CD14-positive monocyte (primary cell): ENCODE measurements around the gene TSHZ2. TPM values are rescaled to one million over a fixed set of nuclear protein-coding genes. Genes with fewer than 3 reads are reported as not detected.

Experiments
- DNase-seq, 3 donors: peaks; one replicate each; pipeline ENCODE4 v3.0.0-alpha.2; 2011 to 2022
- H2AFZ ChIP-seq: 2 replicates; pipeline ENCODE4 v1.6.0; 2012; ENCODE audit warnings: mild to moderate bottlenecking, low read depth, low read length, inconsistent platforms; ENCODE audit not compliant: insufficient read depth, poor library complexity, severe bottlenecking
- H3K27ac ChIP-seq, 2 donors: 1 replicate in 1 of 2; 2 replicates in 1 of 2; pipeline ENCODE4 v1.5.1; 2012 to 2013; ENCODE audit warnings: low read length in 2 of 2, control low read depth in 1 of 2, inconsistent platforms in 1 of 2, low read depth in 1 of 2, mild to moderate bottlenecking in 1 of 2
- H3K27me3 ChIP-seq, 2 donors: one replicate each; pipeline versions ENCODE4 v1.6.0 to v1.6.1; 2011 to 2013; ENCODE audit warnings: low read length in 2 of 2; ENCODE audit not compliant: control insufficient read depth in 2 of 2, insufficient read depth in 2 of 2
- H3K36me3 ChIP-seq, 2 donors: replicated peaks in 1 of 2; 1 replicate in 1 of 2; 2 replicates in 1 of 2; pipeline versions ENCODE4 v1.5.1 to v1.6.1; 2012 to 2013; ENCODE audit warnings: low read length in 2 of 2, control low read depth in 1 of 2, inconsistent platforms in 1 of 2, mild to moderate bottlenecking in 1 of 2; ENCODE audit not compliant: insufficient read depth in 2 of 2, control insufficient read depth in 1 of 2
- H3K4me1 ChIP-seq, 2 donors: 1 replicate in 1 of 2; 2 replicates in 1 of 2; pipeline versions ENCODE4 v1.5.1 to v1.6.1; 2012 to 2013; ENCODE audit warnings: low read length in 2 of 2, control low read depth in 1 of 2, inconsistent platforms in 1 of 2, mild to moderate bottlenecking in 1 of 2, moderate library complexity in 1 of 2; ENCODE audit not compliant: insufficient read depth in 2 of 2, control insufficient read depth in 1 of 2
- H3K4me2 ChIP-seq: replicated peaks from 2 replicates; pipeline ENCODE3; 2012; ENCODE audit warnings: low read length, moderate library complexity, mild to moderate bottlenecking; ENCODE audit not compliant: poor library complexity, severe bottlenecking; ENCODE audit errors: extremely low read depth
- H3K4me3 ChIP-seq, 3 experiments: fragments of 200-600 bp in 1 of 3; sonication (generic) in 1 of 3; replicated peaks in 1 of 3; 1 replicate in 2 of 3; 2 replicates in 1 of 3; pipeline ENCODE4 v1.5.1; 2011 to 2013; ENCODE audit warnings: low read length in 3 of 3, mild to moderate bottlenecking in 3 of 3, control low read depth in 2 of 3, low read depth in 2 of 3, inconsistent platforms in 1 of 3, moderate library complexity in 1 of 3
- H3K79me2 ChIP-seq: 2 replicates; pipeline ENCODE4 v1.6.0; 2012; ENCODE audit warnings: mild to moderate bottlenecking, control low read depth, inconsistent platforms, low read length, moderate library complexity; ENCODE audit not compliant: insufficient read depth
- H3K9ac ChIP-seq: 2 replicates; pipeline ENCODE4 v1.6.0; 2017; ENCODE audit warnings: low read length, mild to moderate bottlenecking; ENCODE audit not compliant: insufficient read depth, poor library complexity, severe bottlenecking
- H3K9me3 ChIP-seq, 2 donors: replicated peaks in 1 of 2; 1 replicate in 1 of 2; 2 replicates in 1 of 2; pipeline versions ENCODE4 v1.5.1 to v1.6.1; 2012 to 2013; ENCODE audit warnings: low read length in 2 of 2, control low read depth in 1 of 2; ENCODE audit not compliant: control insufficient read depth in 1 of 2, insufficient read depth in 1 of 2
- H4K20me1 ChIP-seq: 2 replicates; pipeline ENCODE4 v1.6.0; 2012; ENCODE audit warnings: mild to moderate bottlenecking, low read length, control low read depth, moderate library complexity; ENCODE audit not compliant: insufficient read depth
- H3K27ac Mint-ChIP-seq, 7 donors: one replicate each; pipeline ENCODE4 v1.8.0; 2020; ENCODE audit warnings: mild to moderate bottlenecking in 7 of 7, mixed read lengths in 7 of 7, moderate library complexity in 6 of 7, inconsistent platforms in 2 of 7
- H3K27me3 Mint-ChIP-seq, 3 donors: one replicate each; pipeline ENCODE4 v1.8.0; 2021 to 2022; ENCODE audit warnings: low read depth in 3 of 3, mild to moderate bottlenecking in 3 of 3, mixed read lengths in 3 of 3, moderate library complexity in 3 of 3, inconsistent platforms in 1 of 3
- H3K36me3 Mint-ChIP-seq, 2 donors: one replicate each; pipeline ENCODE4 v1.8.0; 2020; ENCODE audit warnings: mixed read lengths in 2 of 2, inconsistent platforms in 1 of 2, mild to moderate bottlenecking in 1 of 2
- H3K4me1 Mint-ChIP-seq: one replicate; pipeline ENCODE4 v1.8.0; 2020; ENCODE audit warnings: mild to moderate bottlenecking, mixed read lengths
- H3K4me3 Mint-ChIP-seq, 2 donors: one replicate each; pipeline ENCODE4 v1.8.0; 2020; ENCODE audit warnings: mild to moderate bottlenecking in 2 of 2, mixed read lengths in 2 of 2, moderate library complexity in 1 of 2
- H3K9me3 Mint-ChIP-seq, 7 donors: one replicate each; pipeline ENCODE4 v1.8.0; 2020 to 2022; ENCODE audit warnings: mixed read lengths in 7 of 7, mild to moderate bottlenecking in 6 of 7, moderate library complexity in 6 of 7, inconsistent platforms in 2 of 7
- WGBS: methylation state at CpG from one replicate; pipeline ENCODE4 v1.1.5; 2013; ENCODE audit warnings: missing lambda C conversion rate; ENCODE audit not compliant: insufficient coverage; 5-methylcytosine and 5-hydroxymethylcytosine counted together
- intact Hi-C, 2 donors: fragments of 100-400 bp; cut with micrococcal nuclease; formaldehyde crosslinking; loops; one replicate each; pipeline versions ENCODE4 v1.15.0 to v1.15.1; 2023
- polyA plus RNA-seq, 3 donors: library from polyadenylated mRNA; depleted of rRNA in 1 of 3; unstranded in 2 of 3; stranded (reverse) in 1 of 3; fragments of 300-500 nt in 2 of 3; fragments of >200 nt in 1 of 3; fragmentation: Illumina TruSeq in 2 of 3; gene quantifications; 1 replicate in 2 of 3; 2 replicates in 1 of 3; pipeline ENCODE4 v1.2.3, GENCODE V29; 2012 to 2021
- TF ChIP-seq, protein P1 (sequence below): fragments of 200-600 bp; IDR thresholded peaks from one replicate; pipeline ENCODE4 v1.8.0; 2022; ENCODE audit warnings: antibody characterized with exemption, mild to moderate bottlenecking

The TSHZ2 gene
- polyA plus RNA-seq, 3 donors = not detected

DNA sequence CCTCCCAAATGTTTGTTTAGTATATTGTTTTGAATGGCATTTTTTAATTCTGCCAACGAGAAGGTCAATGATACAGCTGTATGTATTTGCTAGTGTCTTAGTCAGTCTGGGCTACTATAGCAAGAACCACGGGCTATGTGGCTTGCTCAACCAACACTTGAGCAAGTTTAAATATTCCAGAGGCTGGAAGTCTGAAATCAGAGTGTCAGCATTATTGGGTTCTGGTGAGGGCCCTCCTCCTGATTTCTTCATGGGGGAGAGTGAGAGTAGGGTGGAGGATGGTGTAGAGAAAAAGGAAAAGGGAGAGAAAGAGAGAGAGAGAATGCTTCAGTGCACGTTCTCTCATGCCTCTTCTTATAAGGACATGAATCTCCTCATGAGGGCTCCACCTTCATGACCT is 144.6 kb downstream of the TSHZ2 start:
- Histone ChIP-seq H4K20me1 (no peaks in the 10 kb centered on the region), H3K27me3 (no peaks in the 10 kb centered on the region), H3K4me1 (no peaks in the 10 kb centered on the region), H2AFZ (no peak overlapping the region), H3K27ac (no peak overlapping the region), H3K9me3 (no peaks in the 10 kb centered on the region), H3K9ac (no peak overlapping the region), H3K79me2 (no peaks in the 10 kb centered on the region), H3K4me2 (no peak overlapping the region), H3K36me3 (no peaks in the 10 kb centered on the region), H3K4me3 (no peak overlapping the region)
- no peak for DNase-seq
- Mint-ChIP-seq H3K27me3 (peaks cover 6% of the 10 kb centered on the region in 3 donors), H3K27ac (no peak overlapping the region), H3K4me3 (no peak overlapping the region), H3K4me1 (no peaks in the 10 kb centered on the region), H3K9me3 (peaks cover 0 to 3% (median 0%) of the 10 kb centered on the region in 7 donors), H3K36me3 (no peaks in the 10 kb centered on the region)
- intact Hi-C loops = no loop called here
- TF ChIP-seq, protein P1, sequence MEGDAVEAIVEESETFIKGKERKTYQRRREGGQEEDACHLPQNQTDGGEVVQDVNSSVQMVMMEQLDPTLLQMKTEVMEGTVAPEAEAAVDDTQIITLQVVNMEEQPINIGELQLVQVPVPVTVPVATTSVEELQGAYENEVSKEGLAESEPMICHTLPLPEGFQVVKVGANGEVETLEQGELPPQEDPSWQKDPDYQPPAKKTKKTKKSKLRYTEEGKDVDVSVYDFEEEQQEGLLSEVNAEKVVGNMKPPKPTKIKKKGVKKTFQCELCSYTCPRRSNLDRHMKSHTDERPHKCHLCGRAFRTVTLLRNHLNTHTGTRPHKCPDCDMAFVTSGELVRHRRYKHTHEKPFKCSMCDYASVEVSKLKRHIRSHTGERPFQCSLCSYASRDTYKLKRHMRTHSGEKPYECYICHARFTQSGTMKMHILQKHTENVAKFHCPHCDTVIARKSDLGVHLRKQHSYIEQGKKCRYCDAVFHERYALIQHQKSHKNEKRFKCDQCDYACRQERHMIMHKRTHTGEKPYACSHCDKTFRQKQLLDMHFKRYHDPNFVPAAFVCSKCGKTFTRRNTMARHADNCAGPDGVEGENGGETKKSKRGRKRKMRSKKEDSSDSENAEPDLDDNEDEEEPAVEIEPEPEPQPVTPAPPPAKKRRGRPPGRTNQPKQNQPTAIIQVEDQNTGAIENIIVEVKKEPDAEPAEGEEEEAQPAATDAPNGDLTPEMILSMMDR = no peak
- 90% methylated on average over 2 of the region's 3 CpGs for WGBS

DNA sequence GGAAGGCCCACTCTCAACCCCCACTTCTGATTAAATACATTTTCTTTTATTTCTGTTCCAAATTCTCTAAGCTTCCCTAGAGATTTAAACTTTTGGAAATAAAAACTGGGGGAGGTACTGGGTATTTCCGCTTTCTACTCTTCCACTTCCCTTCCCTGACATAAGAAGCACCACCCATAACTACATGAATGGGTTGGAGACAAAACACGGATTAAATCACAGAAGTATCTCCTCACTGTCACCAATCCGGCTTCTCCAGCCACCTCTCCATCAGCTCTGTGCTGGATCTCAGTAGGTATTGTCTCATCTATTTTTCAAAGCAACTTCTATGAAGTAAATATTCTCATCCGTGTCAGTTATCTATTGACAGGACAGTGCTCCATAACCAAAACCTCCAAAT is 150.7 kb downstream of the TSHZ2 start:
- H3K36me3 Mint-ChIP-seq = no peaks in the 10 kb centered on the region
- H3K9me3 Mint-ChIP-seq = peaks cover 0 to 3% (median 1%) of the 10 kb centered on the region in 7 donors
- H3K27ac Mint-ChIP-seq = no peak overlapping the region
- H3K4me2 ChIP-seq = no peak overlapping the region
- H3K9ac ChIP-seq = no peak overlapping the region
- WGBS = no CpG with 5 or more reads among the region's 4 CpGs
- no peak overlapping the region for H3K27ac ChIP-seq
- H3K9me3 ChIP-seq = no peaks in the 10 kb centered on the region
- H3K4me1 Mint-ChIP-seq = no peaks in the 10 kb centered on the region
- no peaks in the 10 kb centered on the region for H3K79me2 ChIP-seq
- H3K4me1 ChIP-seq = no peaks in the 10 kb centered on the region
- TF ChIP-seq, protein P1 = no peak
- no peaks in the 10 kb centered on the region for H3K27me3 ChIP-seq
- no peak overlapping the region for H3K4me3 ChIP-seq
- H3K36me3 ChIP-seq = no peaks in the 10 kb centered on the region
- peaks cover 2 to 7% (median 5%) of the 10 kb centered on the region in 3 donors for H3K27me3 Mint-ChIP-seq
- no peak overlapping the region for H2AFZ ChIP-seq
- DNase-seq = no peak
- no peaks in the 10 kb centered on the region for H4K20me1 ChIP-seq
- H3K4me3 Mint-ChIP-seq = no peak overlapping the region
- intact Hi-C loops = no loop called here
